Astrocyte (in vitro differentiated cells and primary cell): ENCODE measurements around the gene PLCL2.

Experiments
- CTCF ChIP-seq: IDR thresholded peaks from 2 replicates; pipeline ENCODE4 v1.5.1; 2011; ENCODE audit warnings: low read depth, mild to moderate bottlenecking, inconsistent platforms, low read length, moderate library complexity; ENCODE audit not compliant: insufficient read depth
- EZH2 ChIP-seq: IDR thresholded peaks from 2 replicates; pipeline ENCODE4 v1.6.1; 2012; ENCODE audit warnings: mild to moderate bottlenecking, low read length, inconsistent platforms; ENCODE audit not compliant: insufficient read depth

DNA sequence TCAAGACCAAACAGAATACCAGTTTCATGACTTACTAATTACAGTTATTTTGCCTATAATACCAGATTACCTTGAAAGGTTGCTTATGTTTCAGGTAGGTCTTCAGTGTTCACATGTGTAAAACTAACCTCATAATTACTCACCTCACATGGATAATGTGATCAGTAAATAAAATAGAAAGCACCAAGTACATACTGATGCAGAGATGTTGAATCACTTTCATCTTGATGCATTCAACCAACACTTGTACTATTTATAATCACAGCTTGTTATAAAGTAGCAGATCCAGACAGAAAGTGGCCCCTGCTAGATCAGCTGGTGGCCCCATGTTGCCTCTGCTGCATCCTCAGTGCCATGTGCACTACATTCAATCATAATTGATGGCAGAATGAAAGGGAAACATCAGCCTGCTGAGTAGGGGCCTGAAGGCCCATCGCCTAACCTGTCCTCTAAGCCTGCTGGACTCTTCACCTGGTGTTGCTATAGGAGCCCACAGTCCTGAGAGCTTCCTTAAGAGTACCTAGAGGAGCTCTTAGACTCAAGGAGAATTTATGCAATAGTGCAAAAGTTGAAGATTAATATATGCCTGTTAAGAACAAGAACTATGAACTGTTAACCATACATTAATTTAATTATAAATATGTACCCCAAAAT is 154.3 kb downstream of the PLCL2 start:
- TF ChIP-seq CTCF (no peak), EZH2 (no peak)
